ENCODE data around the gene NAIF1. TPM values are rescaled to one million over a fixed set of nuclear protein-coding genes. Genes with fewer than 3 reads are reported as not detected.

Gene NAIF1, protein sequence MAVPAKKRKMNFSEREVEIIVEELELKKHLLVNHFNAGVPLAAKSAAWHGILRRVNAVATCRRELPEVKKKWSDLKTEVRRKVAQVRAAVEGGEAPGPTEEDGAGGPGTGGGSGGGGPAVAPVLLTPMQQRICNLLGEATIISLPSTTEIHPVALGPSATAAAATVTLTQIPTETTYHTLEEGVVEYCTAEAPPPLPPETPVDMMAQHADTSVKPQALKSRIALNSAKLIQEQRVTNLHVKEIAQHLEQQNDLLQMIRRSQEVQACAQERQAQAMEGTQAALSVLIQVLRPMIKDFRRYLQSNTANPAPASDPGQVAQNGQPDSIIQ
- polyA plus RNA-seq (2012; rRNA removed): 14.6 and 14.8 TPM in 2 replicates
- 10.0 and 12.9 TPM in 2 replicates for polyA plus RNA-seq (2012; cell fraction: cytosol; rRNA removed)
- 7.9 and 8.3 TPM in 2 replicates for polyA plus RNA-seq (2012; cell fraction: nucleus; rRNA removed)

DNA sequence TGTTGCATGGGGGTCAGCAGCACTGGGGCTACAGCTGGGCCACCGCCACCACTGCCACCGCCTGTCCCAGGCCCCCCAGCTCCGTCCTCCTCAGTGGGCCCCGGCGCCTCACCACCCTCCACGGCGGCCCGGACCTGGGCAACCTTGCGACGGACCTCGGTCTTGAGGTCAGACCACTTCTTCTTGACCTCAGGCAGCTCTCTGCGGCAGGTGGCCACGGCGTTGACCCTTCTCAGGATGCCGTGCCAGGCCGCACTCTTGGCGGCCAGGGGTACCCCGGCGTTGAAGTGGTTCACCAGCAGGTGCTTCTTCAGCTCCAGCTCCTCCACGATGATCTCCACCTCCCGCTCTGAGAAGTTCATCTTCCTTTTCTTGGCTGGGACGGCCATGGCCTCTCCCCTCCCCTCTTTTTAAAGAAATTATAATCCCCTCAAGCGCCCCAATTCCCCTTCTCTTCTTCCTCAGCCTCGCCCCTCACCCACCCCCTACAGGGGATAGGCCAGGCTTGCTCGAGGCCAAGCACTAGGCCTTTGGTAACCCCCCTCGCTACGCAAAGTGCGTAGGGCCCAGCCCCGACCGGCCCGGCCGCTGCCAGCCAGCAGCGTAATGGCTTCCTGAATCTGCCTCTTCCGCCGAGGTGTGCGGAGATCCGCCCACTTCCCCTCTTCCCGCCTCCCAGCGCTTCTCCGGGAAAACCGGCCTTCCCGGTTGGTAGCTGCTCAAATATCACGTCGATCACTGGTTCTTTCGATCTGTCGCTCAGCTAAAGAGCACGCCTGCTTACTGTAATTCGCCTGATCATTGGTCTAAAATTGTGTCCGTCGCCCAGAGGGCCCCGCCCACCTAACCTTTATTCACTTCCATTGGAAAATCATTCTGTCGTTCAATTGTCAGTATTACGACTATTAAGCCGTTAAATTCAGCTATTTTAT, at the start of gene NAIF1:
TSS of gene NAIF1 (minus strand) at position 608 of the 932 bp plus-strand sequence. CDS start at position 389, 219 bp downstream.
- CTCF ChIA-PET: interaction anchor here (1.1 to 4.7 kb wide), 8 partner anchors 12 to 332 kb away, joined by 3 to 18 read pairs (median 5); partner anchors contain the start of gene TOR2A
- peak within 1 kb of the TSS; percentile 99 for H3K27ac ChIP-seq (ENCODE audit: low read depth in 2 of 2, low read length in 1 of 2)
- H3K9ac ChIP-seq: peak within 1 kb of the TSS; percentile 94
- H2AFZ ChIP-seq (ENCODE audit: low read depth): peak within 1 kb of the TSS; percentile 81; the same call in 1 of the 2 replicates
- H3K4me3 ChIP-seq (ENCODE audit: low read depth in 2 of 2, low read length in 1 of 2): peak within 1 kb of the TSS; percentile 81 to 84
- peak within 1 kb of the TSS; percentile 92 for H3K4me2 ChIP-seq
- no peaks in the 10 kb centered on the region for H3K9me2 ChIP-seq
- no peaks in the 10 kb centered on the region for H3K27me3 ChIP-seq (ENCODE audit: insufficient read depth)
- H3K4me1 ChIP-seq (ENCODE audit: control insufficient read depth in 1 of 2, insufficient read depth in 2 of 2, low read depth in 1 of 2, low read length in 1 of 2): peaks cover 15 to 19% of the 10 kb centered on the region in 2 experiments; a peak in 3 of 4 replicates
- H3K36me3 ChIP-seq (replicated peaks in 1 of 2; ENCODE audit: control insufficient read depth in 1 of 2, insufficient read depth in 2 of 2, low read length in 1 of 2): peaks cover 0 to 3% of the 10 kb centered on the region in 2 experiments
- 28% methylated on average over 47 of the region's 54 CpGs for WGBS (ENCODE audit: low lambda C conversion rate)
- DNase-seq: peak; percentile 95
- H3K79me2 ChIP-seq (ENCODE audit: insufficient read depth): peaks cover 67% of the 10 kb centered on the region
- no peaks in the 10 kb centered on the region for H3K9me3 ChIP-seq
- no peaks in the 10 kb centered on the region for H4K20me1 ChIP-seq (ENCODE audit: insufficient read depth)
- POLR2A ChIA-PET: interaction anchor here (0.6 to 2.4 kb wide), 6 partner anchors 12 to 275 kb away, joined by 3 to 10 read pairs (median 4); no protein-coding TSS in a partner anchor
- H3F3A ChIP-seq (replicated peaks; ENCODE audit: insufficient read depth): peaks cover 3% of the 10 kb centered on the region
- TF ChIP-seq GATA2 (CRISPR knock-in tag; IDR thresholded peaks at IDR 0.05) (no peak), JUND (IDR thresholded peaks at IDR 0.05) (no peak), GABPA (IDR thresholded peaks at IDR 0.05; ENCODE audit: low read depth) (peak; percentile 76), YY1 (IDR thresholded peaks at IDR 0.05; ENCODE audit: low read depth) (peak; percentile 61; the same call in 1 of the 2 replicates), TEAD4 (IDR thresholded peaks at IDR 0.05; ENCODE audit: borderline replicate concordance, insufficient read depth) (no peak), FOXJ3 (CRISPR knock-in tag; IDR thresholded peaks at IDR 0.05) (no peak), EP300 (IDR thresholded peaks at IDR 0.05; ENCODE audit: borderline replicate concordance in 1 of 2, low read depth in 1 of 2, low read length in 1 of 2) (no peak), NFIC (IDR thresholded peaks at IDR 0.05; ENCODE audit: borderline replicate concordance) (no peak), TAF1 (IDR thresholded peaks at IDR 0.05; ENCODE audit: borderline replicate concordance, low read depth, low read length) (no peak), EZH2phosphoT487 (IDR thresholded peaks at IDR 0.05; ENCODE audit: borderline replicate concordance, low read depth) (no peak), POLR2AphosphoS5 (IDR thresholded peaks at IDR 0.05; ENCODE audit: low read depth, low read length) (peak; percentile 44; the same call in 1 of the 2 replicates), REST (IDR thresholded peaks at IDR 0.05; ENCODE audit: low read depth, low read length) (no peak), NRF1 (IDR thresholded peaks at IDR 0.05; ENCODE audit: low read depth, low read length) (no peak), MXI1 (IDR thresholded peaks at IDR 0.05; ENCODE audit: low read depth, low read length) (no peak; the same call in 1 of the 2 replicates), RFX5 (IDR thresholded peaks at IDR 0.05; ENCODE audit: low read length) (peak; percentile 23; the same call in 1 of the 2 replicates), RCOR1 (IDR thresholded peaks at IDR 0.05; ENCODE audit: low read length) (peak; percentile 48; the same call in 1 of the 2 replicates), USF2 (IDR thresholded peaks at IDR 0.05; ENCODE audit: borderline replicate concordance, low read depth, low read length) (no peak), FOXM1 (IDR thresholded peaks at IDR 0.05; ENCODE audit: low read depth) (no peak), CHD2 (IDR thresholded peaks at IDR 0.05; ENCODE audit: low read length, partially characterized antibody) (peak; percentile 98)
- TF ChIP-seq, protein P1, sequence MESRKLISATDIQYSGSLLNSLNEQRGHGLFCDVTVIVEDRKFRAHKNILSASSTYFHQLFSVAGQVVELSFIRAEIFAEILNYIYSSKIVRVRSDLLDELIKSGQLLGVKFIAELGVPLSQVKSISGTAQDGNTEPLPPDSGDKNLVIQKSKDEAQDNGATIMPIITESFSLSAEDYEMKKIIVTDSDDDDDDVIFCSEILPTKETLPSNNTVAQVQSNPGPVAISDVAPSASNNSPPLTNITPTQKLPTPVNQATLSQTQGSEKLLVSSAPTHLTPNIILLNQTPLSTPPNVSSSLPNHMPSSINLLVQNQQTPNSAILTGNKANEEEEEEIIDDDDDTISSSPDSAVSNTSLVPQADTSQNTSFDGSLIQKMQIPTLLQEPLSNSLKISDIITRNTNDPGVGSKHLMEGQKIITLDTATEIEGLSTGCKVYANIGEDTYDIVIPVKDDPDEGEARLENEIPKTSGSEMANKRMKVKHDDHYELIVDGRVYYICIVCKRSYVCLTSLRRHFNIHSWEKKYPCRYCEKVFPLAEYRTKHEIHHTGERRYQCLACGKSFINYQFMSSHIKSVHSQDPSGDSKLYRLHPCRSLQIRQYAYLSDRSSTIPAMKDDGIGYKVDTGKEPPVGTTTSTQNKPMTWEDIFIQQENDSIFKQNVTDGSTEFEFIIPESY (IDR thresholded peaks at IDR 0.05; ENCODE audit: borderline replicate concordance, low read depth): no peak; the same call in 1 of the 2 replicates
- TF ChIP-seq, protein P2, sequence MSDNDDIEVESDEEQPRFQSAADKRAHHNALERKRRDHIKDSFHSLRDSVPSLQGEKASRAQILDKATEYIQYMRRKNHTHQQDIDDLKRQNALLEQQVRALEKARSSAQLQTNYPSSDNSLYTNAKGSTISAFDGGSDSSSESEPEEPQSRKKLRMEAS (IDR thresholded peaks at IDR 0.05; ENCODE audit: low read depth): peak; percentile 55
- TF ChIP-seq, protein P3, sequence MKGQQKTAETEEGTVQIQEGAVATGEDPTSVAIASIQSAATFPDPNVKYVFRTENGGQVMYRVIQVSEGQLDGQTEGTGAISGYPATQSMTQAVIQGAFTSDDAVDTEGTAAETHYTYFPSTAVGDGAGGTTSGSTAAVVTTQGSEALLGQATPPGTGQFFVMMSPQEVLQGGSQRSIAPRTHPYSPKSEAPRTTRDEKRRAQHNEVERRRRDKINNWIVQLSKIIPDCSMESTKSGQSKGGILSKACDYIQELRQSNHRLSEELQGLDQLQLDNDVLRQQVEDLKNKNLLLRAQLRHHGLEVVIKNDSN (IDR thresholded peaks at IDR 0.05; ENCODE audit: borderline replicate concordance, low read depth): no peak

Measured in SK-N-SH (cell line).